A673 (cell line): ENCODE data around the gene C10orf90. TPM values are rescaled to one million over a fixed set of nuclear protein-coding genes. Genes with fewer than 3 reads are reported as not detected.

Source experiments
- BruUV-seq: library from RNA; stranded (reverse); fragments of 400-500 nt; replicated peaks from 2 replicates; lab custom pipeline; 2021; lab: Mats Ljungman, UMichigan
- CTCF ChIA-PET: fragments of 300-600 bp; sonication (Branson Sonifier 250); formaldehyde crosslinking; loops from one replicate; lab custom pipeline; 2022; ENCODE audit warnings: antibody characterized with exemption; lab: Charles Lee
- POLR2A ChIA-PET: fragments of 300-600 bp; sonication (Branson Sonifier 250); formaldehyde crosslinking; loops from one replicate; lab custom pipeline; 2022; ENCODE audit warnings: antibody characterized with exemption; ENCODE audit not compliant: low non-redundant PET; lab: Charles Lee
- DNase-seq: peaks from one replicate; pipeline ENCODE4 v3.0.0-alpha.2; 2015; ENCODE audit warnings: low spot score
- H3K27ac ChIP-seq: fragments of 200-600 bp; sonication (generic); 2 replicates; pipeline ENCODE4 v1.5.1; 2016; ENCODE audit warnings: mixed run types, low read depth, mild to moderate bottlenecking, mixed read lengths, antibody characterized with exemption, low read length; ENCODE audit not compliant: poor library complexity, severe bottlenecking
- H3K27me3 ChIP-seq: fragments of 200-600 bp; sonication (generic); replicated peaks from 2 replicates; pipeline ENCODE4 v1.6.1; 2017; ENCODE audit warnings: mixed run types, low read depth, mild to moderate bottlenecking, mixed read lengths, antibody characterized with exemption, low read length; ENCODE audit not compliant: insufficient read depth, poor library complexity
- H3K36me3 ChIP-seq: fragments of 200-600 bp; sonication (generic); 2 replicates; pipeline ENCODE4 v1.6.1; 2016; ENCODE audit warnings: mixed run types, mild to moderate bottlenecking, mixed read lengths, antibody characterized with exemption, low read length; ENCODE audit not compliant: insufficient read depth, poor library complexity, severe bottlenecking
- H3K4me1 ChIP-seq: fragments of 200-600 bp; sonication (generic); 2 replicates; pipeline ENCODE4 v1.6.1; 2017; ENCODE audit warnings: mixed run types, mild to moderate bottlenecking, mixed read lengths, antibody characterized with exemption, low read length; ENCODE audit not compliant: insufficient read depth, poor library complexity, severe bottlenecking
- H3K4me3 ChIP-seq: fragments of 200-600 bp; sonication (generic); 2 replicates; pipeline ENCODE4 v1.5.1; 2016; ENCODE audit warnings: low read depth, mixed run types, mild to moderate bottlenecking, mixed read lengths, low read length; ENCODE audit not compliant: poor library complexity, severe bottlenecking
- H3K9me3 ChIP-seq: fragments of 200-600 bp; sonication (generic); 2 replicates; pipeline ENCODE4 v1.6.1; 2016; ENCODE audit warnings: mixed run types, low read depth, mild to moderate bottlenecking, mixed read lengths, antibody characterized with exemption, low read length; ENCODE audit not compliant: poor library complexity, severe bottlenecking
- EZH2 ChIP-seq: fragments of 200-600 bp; sonication (generic); IDR thresholded peaks from 2 replicates; pipeline ENCODE4 v1.6.1; 2017; ENCODE audit warnings: borderline replicate concordance, low read depth, mild to moderate bottlenecking, mixed read lengths, antibody characterized with exemption, low read length; ENCODE audit not compliant: poor library complexity, severe bottlenecking
- intact Hi-C: fragments of 100-400 bp; cut with micrococcal nuclease; formaldehyde crosslinking; loops from one replicate; pipeline ENCODE4 v1.10.0; 2022; ENCODE audit not compliant: unreplicated experiment
- total RNA-seq: library from RNA; stranded (reverse); gene quantifications from 2 replicates; pipeline ENCODE4 v1.2.3, GENCODE V29; 2021
- TF ChIP-seq, protein P1 (sequence below): fragments of 300-800, 200-600 bp; sonication (generic); conservative IDR thresholded peaks from 2 replicates; pipeline ENCODE4 v1.5.1; 2017; ENCODE audit warnings: low read depth, mild to moderate bottlenecking, antibody characterized with exemption, low read length, moderate library complexity, mixed read lengths

Gene C10orf90
- total RNA-seq, 1 experiment from 2014 or later, result not detected

DNA sequence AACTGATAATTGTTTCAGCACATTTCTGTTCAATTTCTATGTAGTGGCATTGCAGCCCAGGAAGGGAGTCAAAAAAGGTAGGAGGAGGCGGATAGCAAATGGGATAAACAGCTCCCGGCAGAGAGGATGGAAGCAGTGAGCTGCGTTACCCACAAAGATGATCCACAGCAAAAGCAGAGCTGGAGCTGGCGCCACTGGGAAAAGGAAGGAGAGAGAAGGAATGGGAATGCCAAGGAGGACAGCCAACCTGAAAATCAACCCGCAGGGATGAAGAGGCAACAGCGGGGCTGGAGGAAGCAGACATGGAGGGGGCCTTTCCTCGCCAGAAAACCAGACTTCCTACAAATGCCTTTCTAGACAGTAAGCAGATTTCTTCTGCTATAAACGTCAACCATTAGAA lies 199.5 kb downstream of the C10orf90 start:
- no peaks in the 10 kb centered on the region for H3K36me3 ChIP-seq
- no peak overlapping the region for H3K4me3 ChIP-seq
- no TSS peak for BruUV-seq
- no peaks in the 10 kb centered on the region for H3K4me1 ChIP-seq
- POLR2A ChIA-PET, result no interaction called here
- H3K9me3 ChIP-seq, result no peaks in the 10 kb centered on the region
- no peak overlapping the region for H3K27ac ChIP-seq
- H3K27me3 ChIP-seq, result peaks cover 6% of the 10 kb centered on the region
- DNase-seq, result no peak
- CTCF ChIA-PET, result no interaction called here
- TF ChIP-seq, protein P1, sequence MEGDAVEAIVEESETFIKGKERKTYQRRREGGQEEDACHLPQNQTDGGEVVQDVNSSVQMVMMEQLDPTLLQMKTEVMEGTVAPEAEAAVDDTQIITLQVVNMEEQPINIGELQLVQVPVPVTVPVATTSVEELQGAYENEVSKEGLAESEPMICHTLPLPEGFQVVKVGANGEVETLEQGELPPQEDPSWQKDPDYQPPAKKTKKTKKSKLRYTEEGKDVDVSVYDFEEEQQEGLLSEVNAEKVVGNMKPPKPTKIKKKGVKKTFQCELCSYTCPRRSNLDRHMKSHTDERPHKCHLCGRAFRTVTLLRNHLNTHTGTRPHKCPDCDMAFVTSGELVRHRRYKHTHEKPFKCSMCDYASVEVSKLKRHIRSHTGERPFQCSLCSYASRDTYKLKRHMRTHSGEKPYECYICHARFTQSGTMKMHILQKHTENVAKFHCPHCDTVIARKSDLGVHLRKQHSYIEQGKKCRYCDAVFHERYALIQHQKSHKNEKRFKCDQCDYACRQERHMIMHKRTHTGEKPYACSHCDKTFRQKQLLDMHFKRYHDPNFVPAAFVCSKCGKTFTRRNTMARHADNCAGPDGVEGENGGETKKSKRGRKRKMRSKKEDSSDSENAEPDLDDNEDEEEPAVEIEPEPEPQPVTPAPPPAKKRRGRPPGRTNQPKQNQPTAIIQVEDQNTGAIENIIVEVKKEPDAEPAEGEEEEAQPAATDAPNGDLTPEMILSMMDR, result no peak
- TF ChIP-seq EZH2, result no peak
- intact Hi-C loops, result no loop called here

GRCh38 chr10:126469692-126470091 lies 200.8 kb downstream of the C10orf90 start:
- Histone ChIP-seq H3K27me3 (peaks cover 6% of the 10 kb centered on the region), H3K4me3 (no peak overlapping the region), H3K4me1 (no peaks in the 10 kb centered on the region), H3K36me3 (no peaks in the 10 kb centered on the region), H3K9me3 (no peaks in the 10 kb centered on the region), H3K27ac (no peak overlapping the region)
- POLR2A ChIA-PET, result no interaction called here
- CTCF ChIA-PET, result no interaction called here
- DNase-seq, result no peak
- intact Hi-C loops, result no loop called here
- BruUV-seq, result no TSS peak
- no peak for TF ChIP-seq EZH2
- TF ChIP-seq, protein P1, result no peak

- H3K9me3 ChIP-seq, result no peaks in the 10 kb centered on the region
- intact Hi-C loops, result no loop called here
- H3K27ac ChIP-seq, result no peak overlapping the region
- TF ChIP-seq, protein P1, result no peak
- TF ChIP-seq EZH2, result no peak
- no TSS peak for BruUV-seq
- ChIA-PET POLR2A (no interaction called here), CTCF (no interaction called here)
- H3K4me3 ChIP-seq, result no peak overlapping the region
- peaks cover 6% of the 10 kb centered on the region for H3K27me3 ChIP-seq
- no peak for DNase-seq
- no peaks in the 10 kb centered on the region for H3K4me1 ChIP-seq
- H3K36me3 ChIP-seq, result no peaks in the 10 kb centered on the region
Measured at GRCh38 chr10:126468876-126469643, 201.4 kb downstream of the C10orf90 start.
